A549 (cell line): ENCODE data around the gene LMO1. TPM values are rescaled to one million over a fixed set of nuclear protein-coding genes. Genes with fewer than 3 reads are reported as not detected.

Experiments
- ATAC-seq, 2 experiments: fragments of 200-7000 bp in 1 of 2; fragments of >200 bp in 1 of 2; cut with Nextera tagmentation in 1 of 2; cut with Tn5 transposase in 1 of 2; 3 replicates each; pipeline versions ENCODE4 v1.8.0 to v1.9.1; 2018 to 2020; ENCODE audit warnings: mild to moderate bottlenecking in 1 of 2, moderate library complexity in 1 of 2
- CTCF ChIA-PET: fragments of 300-600 bp; sonication (Branson Sonifier 250); formaldehyde crosslinking; extraction: SDS; loops from one replicate; lab custom pipeline; 2021; ENCODE audit warnings: antibody characterized with exemption, inconsistent platforms; lab: Yijun Ruan, JAX
- POLR2A ChIA-PET: fragments of 350-600 bp; formaldehyde crosslinking; extraction: SDS; loops from one replicate; lab custom pipeline; 2021; ENCODE audit warnings: antibody characterized with exemption, inconsistent platforms; lab: Yijun Ruan, JAX
- DNase-seq, 2 experiments: peaks; one replicate each; pipeline versions ENCODE4 v3.0.0 to v3.0.0-alpha.2; 2011 to 2016; ENCODE audit warnings: low read depth in 1 of 2, low spot score in 1 of 2
- FAIRE-seq: peaks from 2 replicates; lab custom pipeline; 2011; peaks lifted over from hg19 to GRCh38; lab: Jason Lieb, UNC
- H3K27ac ChIP-seq, 2 experiments: fragments of >200 bp; sonication (Bioruptor Twin); formaldehyde crosslinking; 3 replicates each; pipeline ENCODE4 v1.5.1; 2016 to 2017
- H3K4me1 ChIP-seq: fragments of >200 bp; sonication (Bioruptor Twin); formaldehyde crosslinking; 3 replicates; pipeline ENCODE4 v1.6.1; 2016
- H3K4me2 ChIP-seq: fragments of >200 bp; sonication (Bioruptor Twin); formaldehyde crosslinking; 3 replicates; pipeline ENCODE4 v1.6.1; 2016
- H3K4me3 ChIP-seq: fragments of >200 bp; sonication (Bioruptor Twin); formaldehyde crosslinking; 3 replicates; pipeline ENCODE4 v1.5.1; 2016
- H3K9me3 ChIP-seq: fragments of >200 bp; sonication (Bioruptor Twin); formaldehyde crosslinking; 3 replicates; pipeline ENCODE4 v1.6.1; 2016
- ATOH8 ChIP-seq: fragments of 250-450 bp; sonication (Bioruptor Pico); IDR thresholded peaks from 2 replicates; pipeline ENCODE4 v1.5.0; 2020; ENCODE audit warnings: low read depth, mild to moderate bottlenecking, moderate library complexity
- BHLHE40 ChIP-seq: IDR thresholded peaks from 2 replicates; pipeline ENCODE4 v1.6.1; 2012; ENCODE audit warnings: low read depth, low read length, inconsistent platforms
- CBX2 ChIP-seq: fragments of 200-600 bp; sonication (generic); IDR thresholded peaks from 2 replicates; pipeline ENCODE4 v1.6.1; 2016; ENCODE audit warnings: low read depth, mild to moderate bottlenecking, borderline replicate concordance
- CHD4 ChIP-seq: fragments of 200-600 bp; sonication (generic); IDR thresholded peaks from 2 replicates; pipeline ENCODE4 v1.6.1; 2016; ENCODE audit warnings: antibody characterized with exemption, mild to moderate bottlenecking, borderline replicate concordance
- CTCF ChIP-seq: fragments of >200 bp; sonication (Bioruptor Twin); formaldehyde crosslinking; IDR thresholded peaks from 3 replicates; pipeline ENCODE4 v1.5.1; 2016
- E2F6 ChIP-seq: IDR thresholded peaks from 2 replicates; pipeline ENCODE4 v1.6.1; 2012; ENCODE audit warnings: low read depth, borderline replicate concordance
- EP300 ChIP-seq, 2 experiments: fragments of >200 bp; sonication (Bioruptor Twin); formaldehyde crosslinking; IDR thresholded peaks; 2 replicates in 1 of 2; 3 replicates in 1 of 2; pipeline ENCODE4 v1.6.1; 2016 to 2017
- ESRRA ChIP-seq: fragments of 150-350 bp; IDR thresholded peaks from 2 replicates; pipeline ENCODE4 v1.6.1; 2014; ENCODE audit warnings: mild to moderate bottlenecking, low read length, borderline replicate concordance
- FOSL2 ChIP-seq, 2 experiments: fragments of 450-650 bp in 1 of 2; fragments of >200 bp in 1 of 2; sonication (Bioruptor Twin) in 1 of 2; formaldehyde crosslinking; IDR thresholded peaks; 2 replicates each; pipeline versions ENCODE4 v1.5.0 to v1.6.1; 2016 to 2020; ENCODE audit warnings: mild to moderate bottlenecking in 1 of 2, moderate library complexity in 1 of 2
- HDAC2 ChIP-seq: fragments of 200-600 bp; sonication (generic); IDR thresholded peaks from 2 replicates; pipeline ENCODE4 v1.6.1; 2016
- HOXA7 ChIP-seq: fragments of 250-450 bp; sonication (Bioruptor Pico); IDR thresholded peaks from 2 replicates; pipeline ENCODE4 v1.5.0; 2020; ENCODE audit warnings: mild to moderate bottlenecking, moderate library complexity
- MAFK ChIP-seq: fragments of 450-650 bp; IDR thresholded peaks from 2 replicates; pipeline ENCODE4 v1.6.1; 2014; ENCODE audit not compliant: partially characterized antibody
- MAZ ChIP-seq: fragments of 150-350 bp; IDR thresholded peaks from 2 replicates; pipeline ENCODE4 v1.6.1; 2014; ENCODE audit warnings: antibody characterized with exemption, low read depth, low read length, borderline replicate concordance
- PHF8 ChIP-seq: fragments of 200-600 bp; sonication (generic); IDR thresholded peaks from 2 replicates; pipeline ENCODE4 v1.6.1; 2016; ENCODE audit warnings: low read depth, mild to moderate bottlenecking, antibody characterized with exemption, moderate library complexity, borderline replicate concordance
- POLR2A ChIP-seq: IDR thresholded peaks from 2 replicates; pipeline ENCODE4 v1.6.1; 2012; ENCODE audit warnings: mild to moderate bottlenecking, low read length
- RARB ChIP-seq: fragments of 250-450 bp; sonication (Bioruptor Pico); IDR thresholded peaks from 2 replicates; pipeline ENCODE4 v1.8.0; 2021; ENCODE audit warnings: mild to moderate bottlenecking, moderate library complexity
- REST ChIP-seq: fragments of 200-600 bp; sonication (generic); IDR thresholded peaks from 2 replicates; pipeline ENCODE4 v1.6.1; 2016; ENCODE audit warnings: antibody characterized with exemption, mild to moderate bottlenecking, moderate library complexity
- RNF2 ChIP-seq: fragments of 200-600 bp; sonication (generic); IDR thresholded peaks from 2 replicates; pipeline ENCODE4 v1.6.1; 2016; ENCODE audit warnings: low read depth, mild to moderate bottlenecking, antibody characterized with exemption, moderate library complexity, borderline replicate concordance
- TFCP2L1 ChIP-seq: fragments of 250-450 bp; sonication (Bioruptor Pico); IDR thresholded peaks from 2 replicates; pipeline ENCODE4 v1.5.0; 2021; ENCODE audit warnings: mild to moderate bottlenecking
- USF2 ChIP-seq: fragments of 450-650 bp; IDR thresholded peaks from 2 replicates; pipeline ENCODE4 v1.6.1; 2014; ENCODE audit warnings: antibody characterized with exemption
- ZC3H11A ChIP-seq: fragments of 450-650 bp; IDR thresholded peaks from 2 replicates; pipeline ENCODE4 v1.6.1; 2014; ENCODE audit warnings: antibody characterized with exemption, mild to moderate bottlenecking
- ZNF302 ChIP-seq: fragments of 250-450 bp; sonication (Bioruptor Pico); IDR thresholded peaks from 2 replicates; pipeline ENCODE4 v1.9.0; 2021; ENCODE audit warnings: inconsistent platforms, mild to moderate bottlenecking, moderate library complexity
- ZSCAN20 ChIP-seq: fragments of 250-450 bp; sonication (Bioruptor Pico); IDR thresholded peaks from 2 replicates; pipeline ENCODE4 v1.8.0; 2022; ENCODE audit warnings: mild to moderate bottlenecking, moderate library complexity
- WGBS: methylation state at CpG from one replicate; pipeline ENCODE4 v1.1.6; 2017; ENCODE audit errors: missing lambda C conversion rate; 5-methylcytosine and 5-hydroxymethylcytosine counted together
- polyA plus RNA-seq, 4 experiments: library from polyadenylated mRNA; depleted of rRNA in 3 of 4; stranded (reverse); fragments of >200 nt; fragmentation: RNase III in 1 of 4; extraction: RNeasy Plus Mini Kit Qiagen cat#74134 plus additional on column Dnase treatment in 1 of 4; gene quantifications; 2 replicates in 3 of 4; 3 replicates in 1 of 4; pipeline ENCODE4 v1.2.3, GENCODE V29; 2011 to 2017

The LMO1 gene
- polyA plus RNA-seq, 2 of the 4 experiments (the other 2 are of a cell fraction) = 0.18 to 2.7 TPM

- Histone ChIP-seq H3K4me3 (no peak overlapping the region), H3K27ac (no peak overlapping the region), H3K9me3 (no peaks in the 10 kb centered on the region), H3K4me2 (no peak overlapping the region), H3K4me1 (no peaks in the 10 kb centered on the region)
- POLR2A ChIA-PET = no interaction called here
- 43% methylated on average over 19 of the region's 20 CpGs for WGBS
- TF ChIP-seq TFCP2L1 (CRISPR knock-in tag) = no peak
- no peak for TF ChIP-seq CHD4
- no peak for TF ChIP-seq EP300 (IDR thresholded peaks at IDR 0.05)
- TF ChIP-seq ATOH8 (CRISPR knock-in tag) = no peak
- TF ChIP-seq ZC3H11A = no peak
- TF ChIP-seq BHLHE40 = no peak
- TF ChIP-seq ESRRA = no peak
- no peak for TF ChIP-seq REST
- TF ChIP-seq CTCF = no peak
- TF ChIP-seq E2F6 = no peak
- no peak for TF ChIP-seq MAFK
- no peak for TF ChIP-seq RARB (CRISPR knock-in tag)
- TF ChIP-seq CBX2 = no peak
- TF ChIP-seq POLR2A = no peak
- no peak for TF ChIP-seq HOXA7 (CRISPR knock-in tag)
- TF ChIP-seq MAZ = no peak
- CTCF ChIA-PET = interaction anchor here (1.0 to 7.6 kb wide), 5 partner anchors 9 to 26 kb away, joined by 4 to 70 read pairs (median 6); no protein-coding TSS in a partner anchor
- FAIRE-seq (no peak), DNase-seq (no peak), ATAC-seq (no peak)
Observed at GRCh38 chr11:8207080-8208000, 56.3 kb downstream of the LMO1 start.

GRCh38 chr11:8206251-8207079, 57.2 kb downstream of the LMO1 start:
- CTCF ChIA-PET = interaction anchor here (0.5 to 7.6 kb wide), 6 partner anchors 9 to 1119 kb away, joined by 3 to 70 read pairs (median 6); no protein-coding TSS in a partner anchor
- POLR2A ChIA-PET = no interaction called here
- H3K4me2 ChIP-seq = no peak overlapping the region
- no peak for TF ChIP-seq ZSCAN20 (CRISPR knock-in tag)
- TF ChIP-seq RNF2 = no peak
- no peak for TF ChIP-seq PHF8
- TF ChIP-seq ZNF302 (CRISPR knock-in tag) = no peak
- TF ChIP-seq USF2 = no peak
- no peak for TF ChIP-seq HOXA7 (CRISPR knock-in tag)
- no peak for TF ChIP-seq FOSL2 (IDR thresholded peaks at IDR 0.05)
- TF ChIP-seq FOSL2 (CRISPR knock-in tag; IDR thresholded peaks at IDR 0.05) = no peak
- TF ChIP-seq HDAC2 = no peak
- TF ChIP-seq, all 56 proteins: peak for 0
- no peaks in the 10 kb centered on the region for H3K4me1 ChIP-seq
- DNase-seq = no peak
- no peak for FAIRE-seq
- H3K4me3 ChIP-seq = no peak overlapping the region
- H3K9me3 ChIP-seq = no peaks in the 10 kb centered on the region
- H3K27ac ChIP-seq = no peak overlapping the region
- ATAC-seq = no peak
- 74% methylated on average over 30 of the region's 31 CpGs for WGBS
